MCF 10A (cell line): Measurements from ENCODE around the gene OSBPL9. TPM values are rescaled to one million over a fixed set of nuclear protein-coding genes. Genes with fewer than 3 reads are reported as not detected.

Experiments
- BruUV-seq: library from RNA; stranded (reverse); fragments of 400-500 nt; replicated peaks from 2 replicates; lab custom pipeline; 2021; lab: Mats Ljungman, UMichigan
- CTCF ChIA-PET: fragments of 300-600 bp; sonication (Branson Sonifier 250); formaldehyde crosslinking; extraction: SDS; loops from one replicate; lab custom pipeline; 2021; ENCODE audit warnings: antibody characterized with exemption, inconsistent platforms; lab: Yijun Ruan, JAX
- POLR2A ChIA-PET: fragments of 300-600, 350-650 bp; sonication (Branson Sonifier 250); formaldehyde crosslinking; extraction: SDS; loops from one replicate; lab custom pipeline; 2020; ENCODE audit warnings: antibody characterized with exemption, inconsistent platforms; lab: Yijun Ruan, JAX
- DNase-seq: peaks from one replicate; pipeline ENCODE4 v3.0.0-alpha.2; 2018; ENCODE audit not compliant: unreplicated experiment
- H3K27ac Mint-ChIP-seq: one replicate; pipeline ENCODE4 v1.8.0; 2022; ENCODE audit warnings: mild to moderate bottlenecking, low read depth, mixed read lengths; ENCODE audit not compliant: unreplicated experiment
- H3K27me3 Mint-ChIP-seq: one replicate; pipeline ENCODE4 v1.8.0; 2022; ENCODE audit warnings: mixed read lengths; ENCODE audit not compliant: insufficient read depth, unreplicated experiment
- H3K36me3 Mint-ChIP-seq: one replicate; pipeline ENCODE4 v1.8.0; 2022; ENCODE audit warnings: mild to moderate bottlenecking, moderate library complexity, mixed read lengths; ENCODE audit not compliant: insufficient read depth, unreplicated experiment
- H3K4me1 Mint-ChIP-seq: one replicate; pipeline ENCODE4 v1.8.0; 2022; ENCODE audit warnings: mixed read lengths; ENCODE audit not compliant: insufficient read depth, unreplicated experiment
- H3K4me3 Mint-ChIP-seq: one replicate; pipeline ENCODE4 v1.8.0; 2022; ENCODE audit warnings: mild to moderate bottlenecking, moderate library complexity, mixed read lengths; ENCODE audit not compliant: unreplicated experiment
- H3K9me3 Mint-ChIP-seq: one replicate; pipeline ENCODE4 v1.8.0; 2022; ENCODE audit warnings: mixed read lengths; ENCODE audit not compliant: unreplicated experiment
- CTCF ChIP-seq: fragments of 200-600 bp; IDR thresholded peaks from one replicate; pipeline ENCODE4 v1.8.0; 2022; ENCODE audit warnings: antibody characterized with exemption, mild to moderate bottlenecking; ENCODE audit not compliant: unreplicated experiment
- intact Hi-C: fragments of 100-400 bp; cut with micrococcal nuclease; formaldehyde crosslinking; loops from 2 replicates; pipeline ENCODE4 v1.14.1; 2022
- total RNA-seq: library from RNA; stranded (reverse); gene quantifications from 2 replicates; pipeline ENCODE4 v1.2.3, GENCODE V29; 2022

The OSBPL9 gene
- total RNA-seq, 1 experiment from 2014 or later: 51.7 TPM

- peak overlapping the region; percentile 66 for H3K27ac Mint-ChIP-seq
- no TSS peak for BruUV-seq
- no peaks in the 10 kb centered on the region for H3K9me3 Mint-ChIP-seq
- intact Hi-C loops: loop anchor here (1.0 to 2.0 kb wide), 4 partner anchors 40 to 200 kb away; no protein-coding TSS in a partner anchor
- DNase-seq: peak; percentile 61
- ChIA-PET CTCF (interaction anchor here (0.6 to 4.5 kb wide), 49 partner anchors 8 to 784 kb away, joined by 3 to 133 read pairs (median 4); partner anchors contain the start of gene OSBPL9), POLR2A (interaction anchor here (1.0 to 1.8 kb wide), 9 partner anchors 20 to 250 kb away, joined by 3 to 10 read pairs (median 4); partner anchors contain the start of gene EPS15)
- no peak overlapping the region for H3K4me3 Mint-ChIP-seq
- H3K4me1 Mint-ChIP-seq: peaks cover 8% of the 10 kb centered on the region
- H3K27me3 Mint-ChIP-seq: no peaks in the 10 kb centered on the region
- peaks cover 74% of the 10 kb centered on the region for H3K36me3 Mint-ChIP-seq
- peak; percentile 72 for TF ChIP-seq CTCF
These were observed 152.2 kb downstream of the OSBPL9 start for GRCh38 chr1:51768971-51769588.

- no peak for TF ChIP-seq CTCF
- Mint-ChIP-seq H3K4me1 (no peaks in the 10 kb centered on the region), H3K27me3 (no peaks in the 10 kb centered on the region), H3K36me3 (peaks cover 67% of the 10 kb centered on the region), H3K4me3 (no peak overlapping the region), H3K9me3 (no peaks in the 10 kb centered on the region), H3K27ac (no peak overlapping the region)
- POLR2A ChIA-PET: interaction anchor here (1.5 kb wide), 1 partner anchor 139 kb away, joined by 4 read pairs; no protein-coding TSS in a partner anchor
- CTCF ChIA-PET: interaction anchor here (1.1 kb wide), 1 partner anchor 8 kb away, joined by 4 read pairs; no protein-coding TSS in a partner anchor
- BruUV-seq: no TSS peak
- DNase-seq: no peak
- intact Hi-C loops: no loop called here
These were observed 159.5 kb downstream of the OSBPL9 start for GRCh38 chr1:51776408-51776807.

GRCh38 chr1:51780927-51781326 lies 164.0 kb downstream of the OSBPL9 start:
- H3K27ac Mint-ChIP-seq: no peak overlapping the region
- POLR2A ChIA-PET: no interaction called here
- no peaks in the 10 kb centered on the region for H3K4me1 Mint-ChIP-seq
- CTCF ChIA-PET: interaction anchor here (0.6 to 0.8 kb wide), 3 partner anchors 12 to 153 kb away, joined by 4 to 5 read pairs (median 4); no protein-coding TSS in a partner anchor
- no peak overlapping the region for H3K4me3 Mint-ChIP-seq
- no peaks in the 10 kb centered on the region for H3K27me3 Mint-ChIP-seq
- TF ChIP-seq CTCF: no peak
- no peak for DNase-seq
- H3K36me3 Mint-ChIP-seq: peaks cover 68% of the 10 kb centered on the region
- H3K9me3 Mint-ChIP-seq: no peaks in the 10 kb centered on the region
- intact Hi-C loops: no loop called here
- no TSS peak for BruUV-seq

- intact Hi-C loops: no loop called here
- no peak for TF ChIP-seq CTCF
- ChIA-PET CTCF (interaction anchor here (0.6 to 0.8 kb wide), 2 partner anchors 18 to 338 kb away, joined by 4 read pairs; no protein-coding TSS in a partner anchor), POLR2A (interaction anchor here (1.0 to 1.2 kb wide), 2 partner anchors 10 kb away, joined by 3 to 4 read pairs; no protein-coding TSS in a partner anchor)
- H3K4me1 Mint-ChIP-seq: no peaks in the 10 kb centered on the region
- H3K27me3 Mint-ChIP-seq: no peaks in the 10 kb centered on the region
- no peak overlapping the region for H3K27ac Mint-ChIP-seq
- no TSS peak for BruUV-seq
- no peak overlapping the region for H3K4me3 Mint-ChIP-seq
- peaks cover 87% of the 10 kb centered on the region for H3K36me3 Mint-ChIP-seq
- no peak for DNase-seq
- H3K9me3 Mint-ChIP-seq: no peaks in the 10 kb centered on the region
These were observed 168.1 kb downstream of the OSBPL9 start for GRCh38 chr1:51784997-51785421.
